Smooth muscle cell (in vitro differentiated cells): ENCODE results near the gene PTGIS. TPM values are rescaled to one million over a fixed set of nuclear protein-coding genes. Genes with fewer than 3 reads are reported as not detected.

Experiments
- DNase-seq: peaks from one replicate; lab custom pipeline; 2025; ENCODE audit not compliant: unreplicated experiment; lab: John Stamatoyannopoulos, UW
- H2AFZ ChIP-seq: fragments of 200-600 bp; sonication (generic); 2 replicates; pipeline ENCODE4 v1.6.0; 2016; ENCODE audit warnings: antibody characterized with exemption, low read depth, mild to moderate bottlenecking
- H3F3A ChIP-seq: fragments of 200-600 bp; sonication (generic); 2 replicates; pipeline ENCODE4 v1.6.0; 2017; ENCODE audit warnings: antibody characterized with exemption, low read depth
- H3K27ac ChIP-seq: fragments of 200-600 bp; sonication (generic); 2 replicates; pipeline ENCODE4 v1.5.1; 2016; ENCODE audit warnings: low read depth, mild to moderate bottlenecking
- H3K27me3 ChIP-seq: fragments of 200-600 bp; sonication (generic); 2 replicates; pipeline ENCODE4 v1.6.1; 2016; ENCODE audit warnings: low read depth, mild to moderate bottlenecking
- H3K36me3 ChIP-seq: fragments of 200-600 bp; sonication (generic); 2 replicates; pipeline ENCODE4 v1.5.1; 2016; ENCODE audit warnings: low read depth
- H3K4me1 ChIP-seq: fragments of 200-600 bp; sonication (generic); 2 replicates; pipeline ENCODE4 v1.5.1; 2016; ENCODE audit warnings: low read depth
- H3K4me2 ChIP-seq: fragments of 200-600 bp; sonication (generic); 2 replicates; pipeline ENCODE4 v1.6.0; 2016; ENCODE audit warnings: mild to moderate bottlenecking
- H3K4me3 ChIP-seq: fragments of 200-600 bp; sonication (generic); 2 replicates; pipeline ENCODE4 v1.5.1; 2016; ENCODE audit warnings: mild to moderate bottlenecking
- H3K79me2 ChIP-seq: fragments of 200-600 bp; sonication (generic); 2 replicates; pipeline ENCODE4 v1.6.0; 2016; ENCODE audit warnings: low read depth, mild to moderate bottlenecking
- H3K9ac ChIP-seq: fragments of 200-600 bp; sonication (generic); 2 replicates; pipeline ENCODE4 v1.6.0; 2016; ENCODE audit warnings: low read depth
- H3K9me3 ChIP-seq: fragments of 200-600 bp; sonication (generic); replicated peaks from 2 replicates; pipeline ENCODE4 v1.5.1; 2016; ENCODE audit warnings: low read depth
- H4K20me1 ChIP-seq: fragments of 200-600 bp; sonication (generic); 2 replicates; pipeline ENCODE4 v1.6.0; 2016; ENCODE audit warnings: low read depth
- WGBS: methylation state at CpG from one replicate; pipeline ENCODE4 v1.1.7; 2016; ENCODE audit warnings: low lambda C conversion rate; 5-methylcytosine and 5-hydroxymethylcytosine counted together
- polyA plus RNA-seq: library from polyadenylated mRNA; unstranded; fragments of >200 nt; fragmentation: Nextera tagmentation; extraction: Ambion mirVana; gene quantifications from 2 replicates; pipeline ENCODE4 v1.2.1, GENCODE V29; 2016
- total RNA-seq: library from RNA; depleted of rRNA; stranded (reverse); fragments of >200 nt; gene quantifications from 2 replicates; pipeline ENCODE4 v1.2.3, GENCODE V29; 2014
- TF ChIP-seq, protein P1 (sequence below): fragments of 200-600 bp; sonication (generic); IDR thresholded peaks from 2 replicates; pipeline ENCODE4 v1.5.1; 2017; ENCODE audit warnings: borderline replicate concordance, mild to moderate bottlenecking, antibody characterized with exemption; ENCODE audit not compliant: insufficient read depth, poor library complexity, severe bottlenecking

Gene PTGIS
- total and polyA plus RNA-seq, 2 experiments from 2014 or later = 0.18 to 0.64 TPM

DNA sequence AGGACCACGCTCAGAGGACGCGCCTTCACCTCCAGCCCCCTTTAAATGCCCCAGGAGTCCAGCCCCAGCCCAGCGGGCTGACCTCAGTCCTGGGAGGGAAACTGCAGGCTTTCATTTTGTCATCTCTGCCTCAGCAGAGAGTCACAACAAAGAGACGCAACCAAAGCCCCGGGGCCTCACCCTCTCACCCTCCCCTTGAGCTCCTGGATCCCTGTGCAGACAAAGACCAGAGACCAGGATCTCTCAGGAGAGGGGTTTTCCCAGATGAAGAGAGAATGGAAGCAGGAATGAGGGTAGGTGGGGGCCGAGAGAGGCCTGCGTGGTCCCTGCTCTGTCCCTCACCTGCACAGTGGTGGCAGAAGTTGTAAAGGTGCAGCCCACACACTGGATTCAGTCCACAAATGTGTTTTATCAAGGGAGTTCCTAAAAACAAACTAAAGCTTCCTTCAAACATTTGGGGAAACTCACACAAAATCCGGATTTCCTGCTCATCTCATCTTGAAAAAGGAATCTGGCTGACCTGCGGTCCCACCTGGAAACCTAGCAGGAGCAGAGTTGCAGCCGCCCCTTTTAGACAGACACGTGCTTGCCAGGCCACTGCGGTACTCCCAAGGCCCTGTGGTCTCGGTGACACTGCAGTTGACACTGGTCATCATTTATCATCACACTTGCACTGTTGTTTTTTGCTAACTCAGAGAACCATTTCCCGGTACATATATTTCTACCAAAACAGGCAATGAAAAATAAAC lies 27.1 kb downstream of the PTGIS start:
- no peak overlapping the region for H3K9ac ChIP-seq
- no peaks in the 10 kb centered on the region for H3K4me1 ChIP-seq
- no peak for DNase-seq

DNA sequence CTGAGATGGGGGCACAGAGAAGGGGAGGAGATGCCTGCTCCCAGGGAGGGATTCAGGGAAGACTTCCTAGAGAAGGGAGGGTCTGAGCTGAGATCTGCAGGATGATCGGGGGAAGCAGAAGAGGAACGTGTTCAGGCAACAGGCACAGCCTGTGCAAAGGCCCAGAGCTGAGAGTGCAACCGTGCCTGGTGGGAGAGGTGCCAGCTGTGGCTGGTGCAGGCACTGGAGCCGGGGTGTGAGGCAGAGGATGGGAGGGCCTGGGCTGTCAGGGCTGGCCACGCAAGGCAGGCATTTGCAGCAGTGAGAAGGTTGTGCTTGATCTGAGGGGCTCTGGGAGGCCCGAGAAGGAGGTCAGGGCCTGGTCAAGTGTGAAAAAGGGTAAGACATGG lies 27.7 kb downstream of the PTGIS start:
- H3K9ac ChIP-seq = no peak overlapping the region
- no peak overlapping the region for H3K27ac ChIP-seq
- H3K4me1 ChIP-seq = no peaks in the 10 kb centered on the region
- no peaks in the 10 kb centered on the region for H4K20me1 ChIP-seq
- H3K4me2 ChIP-seq = no peak overlapping the region
- no peak overlapping the region for H2AFZ ChIP-seq
- TF ChIP-seq, protein P1, sequence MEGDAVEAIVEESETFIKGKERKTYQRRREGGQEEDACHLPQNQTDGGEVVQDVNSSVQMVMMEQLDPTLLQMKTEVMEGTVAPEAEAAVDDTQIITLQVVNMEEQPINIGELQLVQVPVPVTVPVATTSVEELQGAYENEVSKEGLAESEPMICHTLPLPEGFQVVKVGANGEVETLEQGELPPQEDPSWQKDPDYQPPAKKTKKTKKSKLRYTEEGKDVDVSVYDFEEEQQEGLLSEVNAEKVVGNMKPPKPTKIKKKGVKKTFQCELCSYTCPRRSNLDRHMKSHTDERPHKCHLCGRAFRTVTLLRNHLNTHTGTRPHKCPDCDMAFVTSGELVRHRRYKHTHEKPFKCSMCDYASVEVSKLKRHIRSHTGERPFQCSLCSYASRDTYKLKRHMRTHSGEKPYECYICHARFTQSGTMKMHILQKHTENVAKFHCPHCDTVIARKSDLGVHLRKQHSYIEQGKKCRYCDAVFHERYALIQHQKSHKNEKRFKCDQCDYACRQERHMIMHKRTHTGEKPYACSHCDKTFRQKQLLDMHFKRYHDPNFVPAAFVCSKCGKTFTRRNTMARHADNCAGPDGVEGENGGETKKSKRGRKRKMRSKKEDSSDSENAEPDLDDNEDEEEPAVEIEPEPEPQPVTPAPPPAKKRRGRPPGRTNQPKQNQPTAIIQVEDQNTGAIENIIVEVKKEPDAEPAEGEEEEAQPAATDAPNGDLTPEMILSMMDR = no peak
- H3K27me3 ChIP-seq = no peaks in the 10 kb centered on the region
- H3K36me3 ChIP-seq = no peaks in the 10 kb centered on the region
- H3K9me3 ChIP-seq = no peaks in the 10 kb centered on the region
- WGBS = 96% methylated on average over 4 of the region's 6 CpGs
- H3F3A ChIP-seq = no peaks in the 10 kb centered on the region
- no peak overlapping the region for H3K4me3 ChIP-seq
- DNase-seq = no peak
- H3K79me2 ChIP-seq = no peaks in the 10 kb centered on the region

More for the DNA sequence above, 27.1 kb downstream of the PTGIS start:
- Histone ChIP-seq H3K79me2 (no peaks in the 10 kb centered on the region), H3K27ac (no peak overlapping the region), H3F3A (no peaks in the 10 kb centered on the region), H3K4me2 (no peak overlapping the region), H2AFZ (no peak overlapping the region), H3K4me3 (no peak overlapping the region), H3K36me3 (no peaks in the 10 kb centered on the region), H3K27me3 (no peaks in the 10 kb centered on the region), H3K9me3 (no peaks in the 10 kb centered on the region), H4K20me1 (no peaks in the 10 kb centered on the region)
- TF ChIP-seq, protein P1 = no peak
- WGBS = 94% methylated on average over 15 of the region's 15 CpGs

DNA sequence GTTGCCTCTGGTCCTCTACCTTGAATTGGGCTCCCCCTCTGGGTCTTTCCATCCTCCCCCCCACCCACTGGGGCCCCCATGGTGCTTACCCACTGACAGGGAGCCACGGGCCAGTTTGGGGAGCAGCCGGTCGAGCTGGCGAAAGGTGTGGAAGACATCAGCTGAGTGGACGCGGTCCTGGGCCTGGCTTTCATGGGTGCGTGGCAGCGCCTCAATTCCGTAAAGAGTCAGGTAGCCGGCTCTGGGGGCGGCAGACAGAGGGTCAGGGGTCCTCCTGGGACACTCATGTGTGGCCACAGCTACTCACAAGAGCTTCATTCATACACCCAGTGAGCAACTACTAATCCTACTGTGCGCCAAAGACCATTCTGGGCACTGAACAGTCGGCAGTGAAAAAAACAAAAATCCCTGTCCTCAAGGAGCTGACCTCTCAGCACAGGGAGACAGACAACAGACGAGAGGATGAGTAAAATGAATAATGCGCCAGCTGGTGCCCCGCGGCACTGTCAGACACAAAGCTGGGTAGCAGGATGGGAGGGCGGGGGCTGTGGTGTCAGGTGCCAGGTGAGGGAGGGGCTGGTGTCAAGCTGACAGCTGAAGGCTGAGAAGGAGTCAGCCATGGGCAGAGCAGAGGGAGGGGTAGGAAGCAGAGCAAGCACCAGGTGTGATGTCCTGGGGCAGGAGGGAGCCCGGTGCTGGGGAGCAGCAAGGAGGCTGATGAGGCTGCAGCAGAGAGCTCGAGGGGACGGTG lies 28.3 kb downstream of the PTGIS start:
- Histone ChIP-seq H3K79me2 (no peaks in the 10 kb centered on the region), H4K20me1 (no peaks in the 10 kb centered on the region), H2AFZ (no peak overlapping the region), H3K9me3 (no peaks in the 10 kb centered on the region), H3K4me3 (no peak overlapping the region), H3K27me3 (no peaks in the 10 kb centered on the region), H3F3A (no peaks in the 10 kb centered on the region), H3K36me3 (no peaks in the 10 kb centered on the region), H3K9ac (no peak overlapping the region), H3K4me2 (no peak overlapping the region), H3K27ac (no peak overlapping the region), H3K4me1 (no peaks in the 10 kb centered on the region)
- TF ChIP-seq, protein P1 = no peak
- DNase-seq = no peak
- WGBS = 95% methylated on average over 21 of the region's 21 CpGs
